Activated CD4-positive, alpha-beta T cell treated with anti-CD3 and anti-CD28 coated beads, Interleukin-2, amount 10 ng/mL, durations not matched to agents 7 days and 5 days (primary cell): ENCODE data around the gene PCSK5. TPM values are rescaled to one million over a fixed set of nuclear protein-coding genes. Genes with fewer than 3 reads are reported as not detected.
"Not testable (repeated sequence)": the region's sequence is repeated elsewhere in the genome, so short reads cannot be mapped to it uniquely, and the experiment has no call there.

Source experiments
- CTCF ChIA-PET: fragments of 350-600 bp; sonication (Branson Sonifier 250); formaldehyde crosslinking; loops from one replicate; lab custom pipeline; 2021; ENCODE audit warnings: antibody characterized with exemption; lab: Charles Lee
- POLR2A ChIA-PET: fragments of 350-600 bp; sonication (Branson Sonifier 250); formaldehyde crosslinking; loops from one replicate; lab custom pipeline; 2021; ENCODE audit warnings: antibody characterized with exemption; lab: Charles Lee
- DNase-seq: peaks from one replicate; pipeline ENCODE4 v3.0.0-alpha.2; 2020
- H3K27ac Mint-ChIP-seq: one replicate; pipeline ENCODE4 v1.8.0; 2021; ENCODE audit warnings: mild to moderate bottlenecking, moderate library complexity, mixed read lengths
- H3K27me3 Mint-ChIP-seq: one replicate; pipeline ENCODE4 v1.8.0; 2021; ENCODE audit warnings: mixed read lengths
- H3K36me3 Mint-ChIP-seq: one replicate; pipeline ENCODE4 v1.8.0; 2021; ENCODE audit warnings: low read depth, mixed read lengths
- H3K4me1 Mint-ChIP-seq: one replicate; pipeline ENCODE4 v1.8.0; 2021; ENCODE audit warnings: mixed read lengths
- H3K4me3 Mint-ChIP-seq: one replicate; pipeline ENCODE4 v1.8.0; 2021; ENCODE audit warnings: mild to moderate bottlenecking, moderate library complexity, mixed read lengths
- H3K9me3 Mint-ChIP-seq: one replicate; pipeline ENCODE4 v1.8.0; 2021; ENCODE audit warnings: mixed read lengths
- total RNA-seq, 2 experiments: library from RNA; stranded (reverse); gene quantifications; one replicate each; pipeline ENCODE4 v1.2.3, GENCODE V29; 2021

PCSK5 gene
- total RNA-seq, 2 experiments from 2014 or later: 3.9 to 4.3 TPM

DNA sequence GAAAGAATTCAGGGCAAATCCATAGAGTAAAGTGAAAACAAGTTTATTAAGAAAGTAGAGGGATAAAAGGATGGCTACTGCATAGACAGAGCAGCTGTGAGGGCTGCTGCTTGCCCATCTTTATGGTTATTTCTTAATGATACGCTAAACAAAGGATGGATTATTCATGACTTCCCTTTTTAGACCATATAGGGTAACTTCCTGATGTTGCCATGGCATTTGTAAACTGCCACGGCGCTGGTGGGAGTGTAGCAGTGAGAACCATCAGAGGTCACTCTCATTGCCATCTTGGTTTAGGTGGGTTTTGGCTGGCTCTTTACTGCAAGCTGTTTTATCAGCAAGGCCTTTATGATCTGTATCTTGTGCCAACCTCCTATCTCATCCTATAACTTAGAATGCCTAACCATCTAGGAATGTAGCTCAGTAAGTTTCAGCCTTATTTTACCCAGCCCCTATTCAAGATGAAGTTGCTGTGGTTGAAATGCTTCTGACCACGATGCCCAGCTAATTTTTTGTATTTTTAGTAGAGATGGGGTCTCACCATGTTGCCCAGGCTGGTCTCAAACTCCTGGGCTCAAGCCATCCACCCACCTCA lies 461.6 kb downstream of the PCSK5 start:
- Mint-ChIP-seq H3K27me3 (peaks cover 3% of the 10 kb centered on the region), H3K36me3 (no peaks in the 10 kb centered on the region), H3K27ac (no peak overlapping the region), H3K9me3 (no peaks in the 10 kb centered on the region), H3K4me3 (no peak overlapping the region), H3K4me1 (no peaks in the 10 kb centered on the region)
- ChIA-PET CTCF (interaction anchor here (1.0 kb wide), 1 partner anchor 247 kb away, joined by 3 read pairs; no protein-coding TSS in a partner anchor), POLR2A (no interaction called here)
- DNase-seq: no peak

GRCh38 chr9:76353280-76353679 lies 462.8 kb downstream of the PCSK5 start:
- H3K36me3 Mint-ChIP-seq: no peaks in the 10 kb centered on the region
- H3K4me3 Mint-ChIP-seq: no peak overlapping the region
- DNase-seq: no peak
- no peak overlapping the region for H3K27ac Mint-ChIP-seq
- ChIA-PET POLR2A (no interaction called here), CTCF (interaction anchor here (0.6 kb wide), 1 partner anchor 1271 kb away, joined by 3 read pairs; no protein-coding TSS in a partner anchor)
- no peaks in the 10 kb centered on the region for H3K4me1 Mint-ChIP-seq
- H3K27me3 Mint-ChIP-seq: peaks cover 3% of the 10 kb centered on the region
- no peaks in the 10 kb centered on the region for H3K9me3 Mint-ChIP-seq

DNA sequence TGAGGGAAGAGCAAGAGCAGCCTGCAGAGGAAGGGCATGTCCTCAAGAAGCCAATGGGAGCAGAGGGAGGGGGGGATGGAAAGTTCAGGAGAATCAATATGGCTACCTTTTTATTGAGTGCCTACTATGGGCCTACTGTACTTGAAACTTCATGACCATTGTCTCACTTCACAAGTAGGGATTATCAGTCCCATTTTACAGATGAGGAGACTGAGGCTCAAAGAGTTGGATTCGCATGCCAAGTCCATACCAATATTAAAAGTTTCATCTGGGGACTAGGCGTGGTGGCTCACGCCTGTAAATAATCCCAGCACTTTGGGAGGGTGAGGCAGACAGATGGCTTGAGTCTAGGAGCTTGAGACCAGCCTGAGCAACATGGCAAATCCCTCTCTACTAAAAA lies 463.7 kb downstream of the PCSK5 start:
- ChIA-PET POLR2A (no interaction called here), CTCF (no interaction called here)
- Mint-ChIP-seq H3K36me3 (no peaks in the 10 kb centered on the region), H3K27ac (no peak overlapping the region), H3K27me3 (peaks cover 3% of the 10 kb centered on the region), H3K4me3 (no peak overlapping the region), H3K9me3 (no peaks in the 10 kb centered on the region), H3K4me1 (no peaks in the 10 kb centered on the region)
- no peak for DNase-seq

- ChIA-PET POLR2A (no interaction called here), CTCF (no interaction called here)
- H3K27me3 Mint-ChIP-seq: no peaks in the 10 kb centered on the region
- no peak overlapping the region for H3K4me3 Mint-ChIP-seq
- H3K4me1 Mint-ChIP-seq: no peaks in the 10 kb centered on the region
- no peaks in the 10 kb centered on the region for H3K9me3 Mint-ChIP-seq
- no peak for DNase-seq
- H3K36me3 Mint-ChIP-seq: no peaks in the 10 kb centered on the region
- H3K27ac Mint-ChIP-seq: no peak overlapping the region
These were observed 465.4 kb downstream of the PCSK5 start for GRCh38 chr9:76355886-76356285.

DNA sequence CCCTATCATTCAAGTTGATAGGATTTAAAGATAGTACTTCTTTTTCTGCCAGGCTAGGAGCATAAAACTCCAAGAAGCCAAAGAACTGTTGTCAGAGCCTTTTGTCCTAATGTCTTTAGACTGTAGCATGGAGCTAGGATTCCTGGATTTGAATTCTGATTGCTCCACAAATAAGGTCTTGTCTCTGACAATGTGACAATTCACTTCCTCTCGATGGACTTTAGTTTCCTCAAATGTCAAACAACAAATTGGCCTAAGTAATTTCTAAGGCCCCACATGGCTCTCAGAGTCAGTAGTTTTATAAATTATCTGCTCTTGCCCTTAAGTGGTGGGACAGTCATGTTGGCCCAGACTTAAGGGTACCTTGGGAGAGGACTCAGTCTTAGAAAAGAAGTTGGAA lies 467.1 kb downstream of the PCSK5 start:
- Mint-ChIP-seq H3K27me3 (no peaks in the 10 kb centered on the region), H3K4me1 (no peaks in the 10 kb centered on the region), H3K27ac (no peak overlapping the region), H3K4me3 (no peak overlapping the region), H3K36me3 (no peaks in the 10 kb centered on the region), H3K9me3 (no peaks in the 10 kb centered on the region)
- DNase-seq: no peak
- POLR2A ChIA-PET: no interaction called here
- CTCF ChIA-PET: interaction anchor here (0.7 kb wide), 1 partner anchor 344 kb away, joined by 4 read pairs; no protein-coding TSS in a partner anchor

GRCh38 chr9:76358628-76359280 lies 468.3 kb downstream of the PCSK5 start:
- Mint-ChIP-seq H3K4me3 (no peak overlapping the region), H3K27me3 (no peaks in the 10 kb centered on the region), H3K36me3 (no peaks in the 10 kb centered on the region), H3K4me1 (no peaks in the 10 kb centered on the region), H3K27ac (no peak overlapping the region), H3K9me3 (no peaks in the 10 kb centered on the region)
- POLR2A ChIA-PET: no interaction called here
- DNase-seq: no peak
- CTCF ChIA-PET: interaction anchor here (1.5 kb wide), 1 partner anchor 12 kb away, joined by 5 read pairs; no protein-coding TSS in a partner anchor

- no peaks in the 10 kb centered on the region for H3K36me3 Mint-ChIP-seq
- no peaks in the 10 kb centered on the region for H3K9me3 Mint-ChIP-seq
- POLR2A ChIA-PET: no interaction called here
- CTCF ChIA-PET: interaction anchor here (1.5 kb wide), 1 partner anchor 13 kb away, joined by 5 read pairs; no protein-coding TSS in a partner anchor
- H3K27me3 Mint-ChIP-seq: no peaks in the 10 kb centered on the region
- no peak overlapping the region for H3K4me3 Mint-ChIP-seq
- no peak for DNase-seq
- H3K4me1 Mint-ChIP-seq: no peaks in the 10 kb centered on the region
- no peak overlapping the region for H3K27ac Mint-ChIP-seq
These were observed 468.9 kb downstream of the PCSK5 start for GRCh38 chr9:76359365-76359764.

DNA sequence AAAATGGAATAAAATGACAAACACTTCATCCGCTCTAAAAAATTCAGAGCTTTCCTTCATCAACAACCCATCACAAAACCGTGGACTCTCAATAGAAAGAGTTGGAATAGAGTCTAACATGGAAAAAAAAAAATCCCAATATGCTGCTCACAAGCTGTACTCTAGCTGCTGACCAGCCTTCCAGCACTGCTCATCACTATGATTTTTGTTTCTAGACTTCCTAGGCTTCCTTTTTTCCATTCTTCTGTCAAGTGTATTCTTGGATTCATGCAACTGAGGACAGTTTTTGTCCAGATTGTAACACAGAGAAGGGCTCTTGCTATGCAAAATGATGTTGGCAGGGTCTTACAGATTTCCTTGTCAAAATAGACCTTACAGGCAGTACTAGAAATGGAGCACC lies 469.3 kb downstream of the PCSK5 start:
- Mint-ChIP-seq H3K36me3 (no peaks in the 10 kb centered on the region), H3K4me1 (no peaks in the 10 kb centered on the region)

DNA sequence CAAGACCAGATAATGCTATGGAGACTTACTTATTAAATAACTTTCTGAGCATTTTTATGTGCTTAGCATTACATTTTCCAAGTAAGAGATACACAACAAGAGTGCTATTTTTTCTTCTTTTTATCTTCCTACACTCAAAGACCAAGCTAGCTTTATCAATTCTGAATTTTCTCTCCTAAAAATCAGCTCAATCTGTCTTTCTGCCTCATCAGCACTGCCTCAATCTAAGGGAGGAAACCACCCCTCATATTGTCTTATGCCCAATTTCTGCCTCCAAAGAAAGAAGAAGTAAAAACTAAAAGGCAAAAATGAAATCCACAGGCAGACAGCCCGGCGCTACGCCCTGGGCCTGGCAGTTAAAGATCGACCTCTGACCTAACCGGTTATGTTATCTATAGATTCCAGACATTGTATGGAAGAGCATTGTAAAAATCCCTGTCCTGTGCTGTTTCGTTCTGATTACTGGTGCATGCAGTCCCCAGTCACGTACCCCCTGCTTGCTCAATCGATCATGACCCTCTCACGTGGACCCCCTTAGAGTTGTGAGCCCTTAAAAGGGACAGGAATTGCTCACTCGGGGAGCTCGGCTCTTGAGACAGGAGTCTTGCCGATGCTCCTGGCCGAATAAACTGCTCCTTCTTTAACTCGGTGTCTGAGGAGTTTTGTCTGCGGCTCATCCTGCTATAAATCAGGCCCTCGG lies 472.0 kb downstream of the PCSK5 start:
- H3K27ac Mint-ChIP-seq, H3K4me3 Mint-ChIP-seq, DNase-seq, CTCF ChIA-PET, H3K27me3 Mint-ChIP-seq, H3K4me1 Mint-ChIP-seq, POLR2A ChIA-PET, H3K36me3 Mint-ChIP-seq, H3K9me3 Mint-ChIP-seq: not testable (repeated sequence)

More for the DNA sequence above, 469.3 kb downstream of the PCSK5 start:
- Mint-ChIP-seq H3K27ac (no peak overlapping the region), H3K27me3 (no peaks in the 10 kb centered on the region), H3K4me3 (no peak overlapping the region), H3K9me3 (no peaks in the 10 kb centered on the region)
- POLR2A ChIA-PET: no interaction called here
- no peak for DNase-seq
- CTCF ChIA-PET: interaction anchor here (0.9 to 1.5 kb wide), 2 partner anchors 13 to 36 kb away, joined by 5 to 6 read pairs; no protein-coding TSS in a partner anchor

DNA sequence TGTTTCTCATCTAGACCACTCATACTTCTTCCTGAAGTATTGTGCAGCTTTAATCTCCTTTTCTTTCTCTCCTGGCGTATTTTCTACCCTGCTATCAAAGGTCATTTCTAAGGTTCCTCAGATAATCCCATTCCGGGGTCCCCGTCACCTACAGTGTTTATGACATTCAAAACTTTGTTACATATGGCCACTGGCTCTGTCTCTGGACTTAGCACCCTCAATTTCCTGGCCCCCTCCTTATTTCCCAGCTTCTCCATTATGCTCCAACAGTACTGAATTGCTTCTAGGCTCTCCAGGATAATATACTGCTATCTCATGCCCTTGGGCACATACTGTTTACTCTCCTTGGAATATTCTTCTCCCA lies 472.5 kb downstream of the PCSK5 start:
- H3K27me3 Mint-ChIP-seq: no peaks in the 10 kb centered on the region
- no peak overlapping the region for H3K4me3 Mint-ChIP-seq
- POLR2A ChIA-PET: no interaction called here

DNA sequence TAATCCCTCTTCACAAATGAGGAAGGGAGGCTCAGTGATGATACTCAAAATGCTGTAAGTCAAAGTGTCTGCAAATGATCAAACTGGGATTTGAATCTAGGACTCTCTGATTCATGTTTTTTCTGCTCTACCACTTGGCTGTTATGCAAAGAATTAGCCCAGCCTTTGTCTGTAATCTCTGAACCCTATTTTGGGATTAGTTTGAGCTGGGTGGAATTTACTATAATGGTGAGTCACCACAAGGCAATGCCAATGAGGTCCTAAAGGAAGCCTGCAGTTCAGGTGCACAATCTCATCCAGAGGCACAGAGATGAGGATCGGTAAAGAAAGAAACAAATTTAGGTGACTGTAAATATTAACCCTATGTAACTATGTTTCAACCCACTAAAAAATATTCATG lies 474.6 kb downstream of the PCSK5 start:
- H3K27me3 Mint-ChIP-seq: no peaks in the 10 kb centered on the region
- no peaks in the 10 kb centered on the region for H3K36me3 Mint-ChIP-seq
- POLR2A ChIA-PET: no interaction called here
- DNase-seq: no peak
- no peaks in the 10 kb centered on the region for H3K9me3 Mint-ChIP-seq
- no peak overlapping the region for H3K27ac Mint-ChIP-seq
- CTCF ChIA-PET: no interaction called here
- no peak overlapping the region for H3K4me3 Mint-ChIP-seq
- H3K4me1 Mint-ChIP-seq: no peaks in the 10 kb centered on the region

More for the DNA sequence above, 472.5 kb downstream of the PCSK5 start:
- Mint-ChIP-seq H3K9me3 (no peaks in the 10 kb centered on the region), H3K27ac (no peak overlapping the region), H3K4me1 (no peaks in the 10 kb centered on the region), H3K36me3 (no peaks in the 10 kb centered on the region)
- no peak for DNase-seq
- CTCF ChIA-PET: no interaction called here

- ChIA-PET CTCF (interaction anchor here (0.7 kb wide), 1 partner anchor 948 kb away, joined by 3 read pairs; no protein-coding TSS in a partner anchor), POLR2A (no interaction called here)
- no peaks in the 10 kb centered on the region for H3K4me1 Mint-ChIP-seq
- DNase-seq: no peak
- no peak overlapping the region for H3K4me3 Mint-ChIP-seq
- no peaks in the 10 kb centered on the region for H3K9me3 Mint-ChIP-seq
- H3K27me3 Mint-ChIP-seq: no peaks in the 10 kb centered on the region
- H3K27ac Mint-ChIP-seq: no peak overlapping the region
- no peaks in the 10 kb centered on the region for H3K36me3 Mint-ChIP-seq
These were observed 475.8 kb downstream of the PCSK5 start for GRCh38 chr9:76366275-76366674.

DNA sequence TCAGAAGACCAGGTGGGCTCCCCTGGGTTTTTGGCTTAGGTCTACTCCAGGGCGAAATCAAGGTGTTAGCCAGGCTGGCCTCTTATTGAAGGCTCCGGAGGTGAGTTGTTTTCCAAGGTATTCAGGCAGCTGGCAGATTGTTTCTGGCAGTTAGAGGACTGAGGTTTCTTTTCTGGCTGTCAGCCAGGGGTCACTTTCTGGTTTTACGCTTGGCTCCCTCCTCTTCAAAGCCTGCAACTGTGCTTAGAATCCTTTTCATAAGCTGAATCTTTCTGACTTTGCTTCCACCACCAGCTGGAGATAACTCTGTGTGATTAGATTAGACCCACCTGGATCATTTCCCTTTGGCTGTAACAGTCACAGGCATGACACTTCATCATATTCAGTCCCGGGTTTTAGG lies 479.1 kb downstream of the PCSK5 start:
- Mint-ChIP-seq H3K4me3 (no peak overlapping the region), H3K27ac (no peak overlapping the region), H3K9me3 (no peaks in the 10 kb centered on the region), H3K36me3 (no peaks in the 10 kb centered on the region), H3K27me3 (no peaks in the 10 kb centered on the region), H3K4me1 (no peaks in the 10 kb centered on the region)
- no peak for DNase-seq
- ChIA-PET POLR2A (no interaction called here), CTCF (interaction anchor here (0.8 kb wide), 1 partner anchor 9 kb away, joined by 3 read pairs; no protein-coding TSS in a partner anchor)
